ENCODE data around the gene SLCO4A1. TPM values are rescaled to one million over a fixed set of nuclear protein-coding genes. Genes with fewer than 3 reads are reported as not detected.

SLCO4A1 gene
- total RNA-seq, 1 donor from 2014 or later: 1.4 TPM

GRCh38 chr20:62634330-62634967 lies 7.9 kb upstream of the SLCO4A1 start:
- DNase-seq (ENCODE audit: low spot score): no peak
- peaks cover 11% of the 10 kb centered on the region for H3K27me3 Mint-ChIP-seq (ENCODE audit: unreplicated experiment)
- TF ChIP-seq, protein P1, sequence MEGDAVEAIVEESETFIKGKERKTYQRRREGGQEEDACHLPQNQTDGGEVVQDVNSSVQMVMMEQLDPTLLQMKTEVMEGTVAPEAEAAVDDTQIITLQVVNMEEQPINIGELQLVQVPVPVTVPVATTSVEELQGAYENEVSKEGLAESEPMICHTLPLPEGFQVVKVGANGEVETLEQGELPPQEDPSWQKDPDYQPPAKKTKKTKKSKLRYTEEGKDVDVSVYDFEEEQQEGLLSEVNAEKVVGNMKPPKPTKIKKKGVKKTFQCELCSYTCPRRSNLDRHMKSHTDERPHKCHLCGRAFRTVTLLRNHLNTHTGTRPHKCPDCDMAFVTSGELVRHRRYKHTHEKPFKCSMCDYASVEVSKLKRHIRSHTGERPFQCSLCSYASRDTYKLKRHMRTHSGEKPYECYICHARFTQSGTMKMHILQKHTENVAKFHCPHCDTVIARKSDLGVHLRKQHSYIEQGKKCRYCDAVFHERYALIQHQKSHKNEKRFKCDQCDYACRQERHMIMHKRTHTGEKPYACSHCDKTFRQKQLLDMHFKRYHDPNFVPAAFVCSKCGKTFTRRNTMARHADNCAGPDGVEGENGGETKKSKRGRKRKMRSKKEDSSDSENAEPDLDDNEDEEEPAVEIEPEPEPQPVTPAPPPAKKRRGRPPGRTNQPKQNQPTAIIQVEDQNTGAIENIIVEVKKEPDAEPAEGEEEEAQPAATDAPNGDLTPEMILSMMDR (IDR thresholded peaks at IDR 0.05; ENCODE audit: unreplicated experiment): no peak
- H3K27ac Mint-ChIP-seq (ENCODE audit: unreplicated experiment): no peak overlapping the region
- no peaks in the 10 kb centered on the region for H3K36me3 Mint-ChIP-seq (ENCODE audit: low read depth, unreplicated experiment)
- H3K9me3 Mint-ChIP-seq (ENCODE audit: unreplicated experiment): no peaks in the 10 kb centered on the region
- peaks cover 16% of the 10 kb centered on the region for H3K4me1 Mint-ChIP-seq (ENCODE audit: unreplicated experiment)
- H3K4me3 Mint-ChIP-seq (ENCODE audit: unreplicated experiment): no peak overlapping the region

- Mint-ChIP-seq H3K36me3 (ENCODE audit: low read depth, unreplicated experiment) (no peaks in the 10 kb centered on the region), H3K27me3 (ENCODE audit: unreplicated experiment) (peaks cover 9% of the 10 kb centered on the region), H3K4me1 (ENCODE audit: unreplicated experiment) (peaks cover 16% of the 10 kb centered on the region), H3K9me3 (ENCODE audit: unreplicated experiment) (no peaks in the 10 kb centered on the region), H3K4me3 (ENCODE audit: unreplicated experiment) (no peak overlapping the region), H3K27ac (ENCODE audit: unreplicated experiment) (no peak overlapping the region)
- TF ChIP-seq, protein P1 (IDR thresholded peaks at IDR 0.05; ENCODE audit: unreplicated experiment): no peak
- DNase-seq (ENCODE audit: low spot score): no peak
These were observed 7.1 kb upstream of the SLCO4A1 start for GRCh38 chr20:62635232-62635631.

DNA sequence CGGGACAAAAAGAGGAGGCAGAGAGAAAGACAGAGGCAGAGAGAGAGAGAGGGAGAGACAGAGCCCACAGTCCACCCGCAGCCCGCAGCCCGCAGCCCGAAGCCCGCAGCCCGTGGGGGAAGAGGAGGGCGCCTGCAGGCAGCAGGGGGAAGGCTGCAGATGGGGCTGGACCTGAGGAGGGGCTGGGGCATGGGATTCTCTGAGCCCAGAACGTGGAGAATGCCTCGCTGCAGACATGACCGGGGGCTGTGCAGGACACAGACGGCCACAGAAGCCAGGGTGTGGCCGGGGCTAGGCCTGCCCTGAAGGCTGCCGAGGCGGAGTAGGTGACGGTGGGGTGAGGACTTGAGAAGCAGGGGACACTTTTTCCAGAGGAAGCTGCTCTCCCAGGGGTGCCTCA lies 6.5 kb upstream of the SLCO4A1 start:
- TF ChIP-seq, protein P1 (IDR thresholded peaks at IDR 0.05; ENCODE audit: unreplicated experiment): no peak
- Mint-ChIP-seq H3K9me3 (ENCODE audit: unreplicated experiment) (no peaks in the 10 kb centered on the region), H3K27ac (ENCODE audit: unreplicated experiment) (no peak overlapping the region), H3K36me3 (ENCODE audit: low read depth, unreplicated experiment) (no peaks in the 10 kb centered on the region), H3K4me3 (ENCODE audit: unreplicated experiment) (no peak overlapping the region), H3K27me3 (ENCODE audit: unreplicated experiment) (peaks cover 11% of the 10 kb centered on the region), H3K4me1 (ENCODE audit: unreplicated experiment) (peaks cover 16% of the 10 kb centered on the region)
- DNase-seq (ENCODE audit: low spot score): no peak

GRCh38 chr20:62636446-62636845 lies 5.9 kb upstream of the SLCO4A1 start:
- Mint-ChIP-seq H3K27me3 (ENCODE audit: unreplicated experiment) (peaks cover 12% of the 10 kb centered on the region), H3K9me3 (ENCODE audit: unreplicated experiment) (no peaks in the 10 kb centered on the region), H3K4me1 (ENCODE audit: unreplicated experiment) (peaks cover 16% of the 10 kb centered on the region), H3K27ac (ENCODE audit: unreplicated experiment) (no peak overlapping the region), H3K36me3 (ENCODE audit: low read depth, unreplicated experiment) (no peaks in the 10 kb centered on the region), H3K4me3 (ENCODE audit: unreplicated experiment) (no peak overlapping the region)
- DNase-seq (ENCODE audit: low spot score): no peak
- TF ChIP-seq, protein P1 (IDR thresholded peaks at IDR 0.05; ENCODE audit: unreplicated experiment): no peak

DNA sequence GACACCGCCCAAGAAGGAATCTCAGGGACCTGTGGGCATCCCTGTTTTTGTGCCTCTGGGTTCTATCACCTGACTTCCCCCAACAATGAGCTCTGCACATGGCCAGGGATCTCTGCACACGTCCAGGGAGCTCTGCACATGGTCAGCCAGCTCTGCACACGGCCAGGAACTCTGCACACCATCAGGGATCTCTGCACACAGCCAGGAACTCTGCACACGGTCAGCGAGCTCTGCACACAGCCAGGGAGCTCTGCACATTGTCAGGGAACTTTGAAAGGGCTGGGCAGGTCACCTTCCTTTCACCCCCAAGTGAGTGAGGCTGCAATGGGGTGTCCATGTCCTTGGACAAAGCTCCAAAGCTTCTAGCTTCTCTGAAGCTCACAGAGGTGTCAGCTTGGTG lies 5.2 kb upstream of the SLCO4A1 start:
- H3K4me3 Mint-ChIP-seq (ENCODE audit: unreplicated experiment): no peak overlapping the region
- no peak overlapping the region for H3K27ac Mint-ChIP-seq (ENCODE audit: unreplicated experiment)
- no peaks in the 10 kb centered on the region for H3K9me3 Mint-ChIP-seq (ENCODE audit: unreplicated experiment)
- DNase-seq (ENCODE audit: low spot score): no peak
- H3K36me3 Mint-ChIP-seq (ENCODE audit: low read depth, unreplicated experiment): no peaks in the 10 kb centered on the region
- TF ChIP-seq, protein P1 (IDR thresholded peaks at IDR 0.05; ENCODE audit: unreplicated experiment): no peak
- peaks cover 15% of the 10 kb centered on the region for H3K27me3 Mint-ChIP-seq (ENCODE audit: unreplicated experiment)
- peaks cover 13% of the 10 kb centered on the region for H3K4me1 Mint-ChIP-seq (ENCODE audit: unreplicated experiment)

Measured in endothelial cell (in vitro differentiated cells).